HG03108 (cell line): ENCODE measurements around the gene CSF2.

Source experiments
- ATAC-seq: cut with Tn5 transposase; IDR thresholded peaks from one replicate; pipeline ENCODE4 v1.9.1; 2021; ENCODE audit warnings: moderate library complexity; ENCODE audit not compliant: unreplicated experiment

The CSF2 gene

GRCh38 chr5:132054697-132055440, 18.7 kb upstream of the CSF2 start:
- no peak for ATAC-seq

DNA sequence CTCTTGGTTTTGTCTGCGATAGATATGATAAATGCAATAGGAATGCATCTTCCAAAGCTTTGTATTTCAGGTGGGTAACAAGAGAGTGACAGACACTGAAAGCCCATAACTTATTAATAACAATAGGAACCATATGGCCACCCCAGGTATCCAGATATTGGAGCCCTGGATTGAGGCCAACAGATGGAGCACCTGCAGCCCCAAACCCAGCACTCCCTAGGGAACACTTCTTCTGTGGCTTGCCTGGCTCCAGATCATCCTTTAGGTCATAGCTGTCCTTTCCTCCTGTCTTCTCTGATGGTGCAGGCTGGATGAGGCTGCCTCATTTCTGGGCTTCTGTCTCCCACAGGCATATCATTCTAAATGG, 18.2 kb upstream of the CSF2 start:
- ATAC-seq: no peak

GRCh38 chr5:132055808-132056609, 17.6 kb upstream of the CSF2 start:
- ATAC-seq: no peak

GRCh38 chr5:132056610-132057497, 16.7 kb upstream of the CSF2 start:
- ATAC-seq: no peak

GRCh38 chr5:132057498-132058255, 15.9 kb upstream of the CSF2 start:
- no peak for ATAC-seq

DNA sequence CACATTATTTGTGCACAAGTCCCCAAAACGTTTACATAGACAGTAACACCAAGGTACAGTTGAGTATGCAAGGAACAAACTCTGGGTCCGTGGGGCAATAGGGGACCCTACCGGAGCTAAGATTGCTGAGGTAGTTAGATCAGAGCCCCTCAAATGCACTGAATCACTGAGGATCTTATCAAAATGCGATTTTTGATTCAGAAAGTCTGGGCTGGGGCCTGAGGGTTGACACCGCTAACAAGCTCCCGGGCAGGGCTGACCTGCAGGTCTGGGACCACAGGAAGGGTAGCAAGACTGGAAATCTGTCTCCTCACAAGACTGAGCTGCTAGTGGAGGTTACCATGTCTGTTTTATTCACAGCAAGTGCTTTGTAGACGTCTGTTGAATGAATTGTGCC, 14.9 kb upstream of the CSF2 start:
- ATAC-seq: no peak

DNA sequence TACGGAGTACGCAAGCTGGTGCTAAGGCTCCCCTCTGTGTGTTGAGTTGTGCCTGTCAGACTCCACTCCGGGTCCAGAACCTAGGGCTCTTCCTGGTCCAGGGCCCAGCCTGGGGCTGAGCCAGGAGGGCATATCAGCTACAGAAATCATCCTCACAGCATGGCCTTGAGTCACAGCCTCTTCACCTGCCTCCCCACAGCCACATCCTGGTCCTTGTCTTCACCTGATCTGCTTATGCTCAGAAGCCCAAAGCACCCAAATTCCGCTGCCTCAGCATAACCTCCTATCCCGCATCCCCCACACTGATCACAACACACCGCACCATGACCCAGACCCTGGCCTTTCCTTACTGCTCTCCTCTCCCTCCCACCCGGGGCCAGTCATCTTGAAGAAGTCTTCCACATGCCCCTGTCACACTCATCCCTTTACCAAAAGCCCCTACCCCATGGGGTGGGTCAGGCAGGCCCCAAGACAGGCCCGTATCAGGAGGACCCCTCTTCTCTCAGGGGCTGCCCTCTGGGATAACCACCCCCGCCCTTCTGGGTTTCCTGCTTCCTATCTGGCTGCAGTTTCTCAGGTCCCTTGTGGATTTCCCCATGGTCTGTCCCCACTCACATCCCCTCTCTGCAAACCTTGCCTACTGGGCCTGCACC, 14.4 kb upstream of the CSF2 start:
- ATAC-seq: no peak

DNA sequence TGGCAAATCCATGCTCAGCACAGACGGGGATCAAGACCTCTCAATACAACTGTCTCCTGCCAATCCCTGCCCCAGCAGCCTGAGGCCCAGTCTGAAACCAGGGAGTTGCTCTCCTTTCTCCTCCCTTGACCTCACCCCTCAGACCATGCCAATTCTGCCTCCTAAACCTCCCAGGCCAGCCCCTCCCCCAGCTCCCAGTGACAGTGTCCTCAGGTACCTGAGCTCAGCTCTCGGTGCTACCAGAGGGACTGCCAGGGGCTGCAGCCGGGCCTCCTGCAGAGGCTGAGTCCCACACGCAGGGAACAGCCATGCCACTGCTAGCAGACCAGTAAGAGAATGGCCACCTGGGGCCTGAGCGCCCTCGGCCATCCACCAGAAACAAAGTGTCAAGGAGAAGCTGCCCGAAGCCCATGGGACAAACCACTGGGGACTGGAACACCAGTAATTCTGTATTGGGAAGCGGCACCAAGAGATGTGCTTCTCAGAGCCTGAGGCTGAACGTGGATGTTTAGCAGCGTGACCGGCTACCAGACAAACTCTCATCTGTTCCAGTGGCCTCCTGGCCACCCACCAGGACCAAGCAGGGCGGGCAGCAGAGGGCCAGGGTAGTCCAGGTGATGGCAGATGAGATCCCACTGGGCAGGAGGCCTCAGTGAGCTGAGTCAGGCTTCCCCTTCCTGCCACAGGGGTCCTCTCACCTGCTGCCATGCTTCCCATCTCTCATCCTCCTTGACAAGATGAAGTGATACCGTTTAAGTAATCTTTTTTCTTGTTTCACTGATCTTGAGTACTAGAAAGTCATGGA, 13.7 kb upstream of the CSF2 start:
- no peak for ATAC-seq

GRCh38 chr5:132060501-132061161, 13.0 kb upstream of the CSF2 start, which contains the start of gene IL3:
IL3 (plus strand) TSS chr5:132060655; CDS start chr5:132060707, 52 bp downstream.
- no peak for ATAC-seq

DNA sequence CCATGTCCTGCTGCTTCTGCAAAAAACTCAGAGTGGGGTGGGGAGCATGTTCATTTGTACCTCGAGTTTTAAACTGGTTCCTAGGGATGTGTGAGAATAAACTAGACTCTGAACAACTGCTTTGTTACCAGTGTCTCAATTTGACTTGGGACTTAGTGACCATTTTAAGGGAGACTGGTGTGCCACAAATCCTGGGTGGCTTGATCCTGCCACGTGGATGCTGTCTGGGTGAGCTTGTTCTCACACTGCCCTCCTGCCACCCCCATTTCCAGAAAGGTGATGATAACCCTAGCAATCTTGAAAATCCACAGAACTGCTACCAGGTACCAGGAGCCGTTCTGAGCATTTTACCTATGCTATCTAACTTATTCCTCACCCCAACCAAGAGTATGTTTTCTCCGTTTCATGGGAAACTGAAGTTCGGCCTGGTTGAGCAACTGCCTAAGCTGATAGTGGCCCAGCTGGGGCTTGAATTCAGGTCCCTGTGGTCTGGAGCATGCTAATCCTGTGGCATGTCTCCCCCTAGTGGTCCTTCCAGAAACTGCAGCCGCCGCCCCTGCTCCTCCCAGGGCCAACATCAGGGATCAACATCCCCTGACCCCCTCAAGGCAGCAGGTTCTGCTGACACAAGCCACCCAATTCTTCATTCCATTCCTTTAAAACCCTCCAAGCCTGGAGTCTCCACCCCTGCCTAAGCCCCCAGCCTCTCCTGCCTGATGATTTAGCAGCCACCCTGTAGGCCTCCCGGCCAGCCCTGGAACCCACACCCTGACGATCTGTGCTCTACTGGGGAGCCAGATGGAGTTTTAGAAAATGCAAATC, 10.3 kb upstream of the CSF2 start:
- peak; percentile 48 for ATAC-seq

- no peak for ATAC-seq
Measured at GRCh38 chr5:132064140-132064539, 9.4 kb upstream of the CSF2 start.

DNA sequence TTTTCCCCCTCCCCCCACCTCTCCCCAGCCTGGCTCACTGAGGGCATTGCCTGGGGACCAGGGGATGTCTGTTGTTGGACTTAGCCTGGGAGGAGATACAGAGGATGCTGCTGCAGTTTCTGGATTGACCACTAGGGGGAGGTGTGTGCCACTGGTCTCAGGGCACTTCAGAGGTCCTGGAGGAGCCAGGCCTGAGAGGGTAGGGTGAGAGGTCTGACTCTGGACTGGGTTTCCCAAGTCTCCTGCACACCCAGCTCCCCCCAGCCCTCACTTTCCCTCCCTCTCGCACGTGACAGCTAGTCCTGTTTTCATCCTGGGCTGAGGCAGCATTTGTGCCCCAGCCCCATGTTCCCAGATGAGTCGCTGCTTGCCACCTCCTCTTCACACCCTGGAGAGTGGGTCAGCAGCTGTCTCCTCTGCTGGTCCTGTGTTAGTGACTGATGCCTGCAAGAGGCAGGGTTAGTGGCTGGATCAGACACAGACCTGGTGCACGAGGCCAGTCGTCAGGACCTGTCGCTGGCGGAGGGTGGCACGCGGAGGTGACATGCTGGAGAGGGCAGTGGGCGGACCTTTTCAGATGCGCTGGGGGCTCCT, 8.8 kb upstream of the CSF2 start:
- ATAC-seq: peak; percentile 60

GRCh38 chr5:132065351-132065937, 8.1 kb upstream of the CSF2 start:
- ATAC-seq: no peak

DNA sequence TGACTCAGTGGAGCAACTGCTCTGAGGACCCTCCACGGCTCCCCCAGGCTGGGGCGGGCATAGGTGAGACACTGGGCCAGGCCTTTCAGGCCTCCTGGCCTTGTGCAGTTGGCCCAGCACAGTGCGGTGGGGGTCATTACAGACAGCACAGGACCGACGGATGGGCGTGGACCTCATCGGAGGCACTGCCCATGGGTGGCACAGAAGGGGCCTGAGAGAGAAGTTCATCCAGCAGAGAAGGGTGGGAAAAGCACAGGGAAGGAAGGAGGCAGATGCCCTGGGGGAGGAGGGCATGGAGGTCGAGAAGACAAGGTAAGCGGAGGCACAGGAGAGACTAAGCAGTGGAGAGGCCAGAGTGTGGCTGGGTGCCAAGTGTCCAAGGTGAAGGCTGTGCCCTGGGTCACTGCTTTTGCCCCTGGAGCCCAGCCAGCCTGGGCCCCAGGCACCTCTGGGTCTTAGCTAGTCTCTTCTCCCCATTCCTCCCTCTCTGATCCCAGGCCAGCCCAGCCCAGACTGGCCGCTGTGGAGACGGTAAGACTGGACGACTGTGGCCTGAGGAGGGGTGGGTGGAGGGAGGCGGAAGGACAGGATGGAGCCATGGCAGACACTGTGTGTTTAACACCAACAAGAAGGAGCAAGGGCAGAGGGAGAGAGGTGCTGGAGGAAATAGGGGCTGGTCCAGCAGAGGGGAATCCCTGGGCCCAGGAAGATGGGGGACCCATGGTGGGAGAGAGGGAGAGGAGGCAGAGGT, 7.5 kb upstream of the CSF2 start:
- no peak for ATAC-seq

GRCh38 chr5:132066871-132067270, 6.7 kb upstream of the CSF2 start:
- ATAC-seq: no peak

DNA sequence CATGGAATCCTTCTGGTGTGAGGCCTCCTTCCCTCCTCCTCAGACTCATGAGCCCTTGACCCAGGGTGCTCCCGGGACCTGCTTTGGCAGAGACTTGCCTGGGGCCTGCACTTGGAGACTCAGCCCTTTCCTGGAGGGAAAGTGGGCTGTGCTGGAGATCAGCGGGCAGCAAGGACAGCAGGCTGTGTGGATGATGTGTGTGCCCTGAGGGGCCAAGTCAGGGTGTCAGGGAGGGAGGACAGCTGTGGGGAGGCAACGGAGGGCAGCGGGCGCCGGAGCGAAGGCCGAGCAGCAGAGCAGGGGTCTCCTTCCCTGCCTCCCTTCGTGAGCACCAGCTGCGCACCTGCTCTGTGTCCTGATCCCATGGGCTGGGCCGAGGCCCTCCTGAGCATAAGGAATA, 6.1 kb upstream of the CSF2 start:
- ATAC-seq: no peak
